GM19023 (cell line): ENCODE results near the gene SNX32.

Source experiments
- ATAC-seq: cut with Tn5 transposase; IDR thresholded peaks from one replicate; pipeline ENCODE4 v1.9.1; 2021; ENCODE audit warnings: mild to moderate bottlenecking, moderate library complexity; ENCODE audit not compliant: unreplicated experiment

Gene SNX32

DNA sequence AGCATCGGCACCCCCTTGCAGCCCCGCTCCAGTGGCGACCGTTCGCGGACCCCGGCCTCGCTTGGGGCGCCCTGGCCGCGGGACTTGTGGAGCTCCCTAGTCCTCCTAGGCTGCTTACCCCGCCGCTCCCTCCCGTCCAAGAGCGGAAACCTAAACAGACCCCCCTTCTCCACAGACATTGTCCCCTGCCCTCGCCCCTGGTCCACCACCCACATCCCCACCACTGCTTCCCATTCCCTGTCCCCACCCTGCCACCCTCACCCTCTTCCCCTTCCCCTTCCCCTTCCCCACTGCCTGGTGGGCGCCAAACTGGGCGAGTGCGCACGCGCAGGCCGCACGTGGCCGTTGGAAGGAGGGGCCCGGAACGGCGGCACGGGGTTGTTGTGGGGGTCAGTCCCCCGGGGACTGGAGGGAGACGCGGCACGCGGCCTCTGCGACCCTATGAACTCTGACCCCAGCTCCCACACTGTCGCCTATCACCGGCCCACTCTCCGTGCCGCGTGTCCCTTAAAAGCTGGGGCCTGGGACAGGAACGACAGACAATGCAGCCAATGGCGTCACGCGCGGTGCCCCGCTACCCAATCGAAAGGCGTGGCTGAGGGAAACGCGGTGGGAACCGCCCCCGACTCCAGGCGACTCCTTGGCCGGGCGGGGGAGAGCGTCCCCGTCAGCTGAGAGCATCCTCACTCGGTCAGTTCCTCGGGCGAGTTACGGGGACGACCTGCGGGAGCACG is at the start of gene SNX32:
TSS of gene SNX32 (plus strand) at position 667 of the 734 bp plus-strand sequence. CDS start 103 bp downstream, outside the sequence.
- peak; percentile 93 for ATAC-seq

DNA sequence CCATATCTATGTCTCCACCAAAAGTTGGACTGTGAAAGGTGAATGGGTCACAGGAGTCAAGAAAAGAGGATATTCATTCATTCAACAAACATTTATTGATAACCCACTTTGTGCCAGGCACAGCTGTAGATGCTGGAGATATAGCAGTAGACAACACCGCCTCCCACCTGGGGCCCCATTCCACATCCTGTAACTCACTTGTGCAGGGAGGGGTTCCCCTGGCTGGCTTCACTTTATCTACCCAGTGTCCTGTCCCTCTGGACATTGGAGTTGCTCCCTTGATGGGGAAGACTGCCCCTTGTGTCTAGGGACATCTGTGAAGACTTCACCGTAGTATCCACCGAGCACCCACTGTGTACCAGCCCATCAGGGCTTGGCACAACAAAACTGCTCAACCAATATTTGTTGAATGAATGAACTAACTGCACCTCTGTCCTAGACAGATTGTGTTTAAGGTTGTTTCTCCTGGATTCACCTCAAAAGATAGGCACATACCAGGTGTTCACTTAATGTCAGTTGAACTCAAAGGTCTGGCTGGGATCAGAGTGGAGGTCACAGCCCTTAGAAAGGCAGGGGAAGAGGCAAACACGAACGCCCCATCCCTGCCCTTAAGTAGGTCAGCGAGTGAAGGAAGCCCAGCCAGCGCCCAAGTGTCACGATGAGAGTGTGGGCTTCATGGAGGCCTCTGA is 48.3 kb upstream of the SNX32 start:
- ATAC-seq, result no peak

DNA sequence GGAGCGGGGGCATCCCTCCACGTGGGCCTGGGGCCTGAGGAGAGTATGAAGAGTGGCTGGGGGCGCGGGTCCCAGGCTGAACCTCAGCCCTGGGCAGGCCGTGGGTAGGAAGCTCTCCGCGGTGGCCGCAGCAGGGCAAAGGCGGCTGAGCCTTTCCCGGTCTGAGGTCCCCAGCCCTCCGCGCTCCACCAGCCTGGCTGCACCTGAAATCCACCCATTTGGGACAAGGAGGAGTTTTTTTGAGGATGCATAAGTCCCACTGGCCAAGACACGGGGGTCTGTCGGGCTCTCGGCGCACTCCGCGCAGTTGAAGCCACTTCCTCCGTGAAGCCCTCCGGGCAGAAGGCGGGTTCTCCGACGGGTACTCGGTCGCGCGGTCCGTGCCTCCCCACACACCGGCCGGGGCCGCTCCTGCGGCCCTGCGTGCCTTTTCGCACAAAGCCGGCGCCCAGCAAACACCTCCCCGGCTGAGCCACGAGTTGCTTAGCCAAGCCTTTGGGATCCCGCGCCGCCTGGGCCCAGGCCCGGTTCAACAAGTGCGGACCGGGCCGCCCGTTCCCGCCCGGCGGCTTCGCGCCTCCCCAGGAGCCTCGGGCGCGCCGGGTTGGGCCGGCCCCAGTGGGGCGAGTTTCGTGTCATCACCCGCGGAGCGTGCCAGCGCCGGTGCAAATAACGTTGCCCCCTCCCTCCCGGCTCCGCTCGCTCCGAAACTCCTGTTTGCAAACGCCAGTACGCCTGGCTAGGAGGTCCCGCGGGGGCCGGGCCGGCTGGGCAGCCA is 47.6 kb upstream of the SNX32 start:
- ATAC-seq, result no peak

DNA sequence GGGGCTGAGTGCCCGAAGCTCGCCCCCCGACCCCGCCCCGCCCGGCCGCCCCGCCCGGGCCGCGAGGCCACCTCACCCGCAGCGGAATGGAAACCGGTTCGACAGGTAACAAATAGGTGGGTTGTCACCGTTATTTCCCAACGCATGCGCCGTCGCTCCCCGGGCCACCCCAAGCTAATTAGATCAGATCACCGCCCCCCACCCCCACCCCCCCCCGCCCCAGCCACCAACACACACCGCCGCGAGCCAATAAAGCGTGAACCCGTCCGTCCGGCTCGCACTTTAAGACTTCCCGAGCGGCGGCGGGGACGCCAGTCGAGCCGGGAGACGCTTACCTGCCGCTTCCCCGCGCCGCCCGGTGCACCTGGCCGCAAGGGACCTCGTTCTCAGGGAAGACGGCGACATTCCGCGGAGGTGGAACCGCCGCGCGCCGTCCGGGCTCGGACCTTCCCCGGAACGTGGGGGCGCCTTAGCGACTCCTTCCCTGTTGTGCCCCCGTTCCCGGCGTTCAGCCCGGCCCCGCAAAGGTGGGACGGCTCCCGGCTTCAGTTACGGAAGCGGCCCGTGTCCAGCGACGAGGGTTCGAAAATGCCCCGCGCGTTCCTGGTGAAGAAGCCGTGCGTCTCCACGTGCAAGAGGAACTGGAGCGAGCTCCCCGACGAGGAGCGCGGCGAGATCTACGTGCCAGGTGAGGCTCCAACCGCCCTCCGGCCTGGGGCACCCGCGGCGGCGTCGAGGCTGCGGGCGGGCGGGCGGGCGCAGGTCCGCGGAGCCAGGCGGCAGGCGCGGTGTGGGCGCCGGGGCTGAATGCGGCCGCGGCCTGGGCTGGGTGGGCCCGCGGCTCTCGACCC is 46.8 kb upstream of the SNX32 start, which contains the start of gene OVOL1:
TSS of gene OVOL1 (plus strand) at position 278 of the 851 bp plus-strand sequence. CDS start at position 589, 311 bp downstream.
- ATAC-seq, result no peak

DNA sequence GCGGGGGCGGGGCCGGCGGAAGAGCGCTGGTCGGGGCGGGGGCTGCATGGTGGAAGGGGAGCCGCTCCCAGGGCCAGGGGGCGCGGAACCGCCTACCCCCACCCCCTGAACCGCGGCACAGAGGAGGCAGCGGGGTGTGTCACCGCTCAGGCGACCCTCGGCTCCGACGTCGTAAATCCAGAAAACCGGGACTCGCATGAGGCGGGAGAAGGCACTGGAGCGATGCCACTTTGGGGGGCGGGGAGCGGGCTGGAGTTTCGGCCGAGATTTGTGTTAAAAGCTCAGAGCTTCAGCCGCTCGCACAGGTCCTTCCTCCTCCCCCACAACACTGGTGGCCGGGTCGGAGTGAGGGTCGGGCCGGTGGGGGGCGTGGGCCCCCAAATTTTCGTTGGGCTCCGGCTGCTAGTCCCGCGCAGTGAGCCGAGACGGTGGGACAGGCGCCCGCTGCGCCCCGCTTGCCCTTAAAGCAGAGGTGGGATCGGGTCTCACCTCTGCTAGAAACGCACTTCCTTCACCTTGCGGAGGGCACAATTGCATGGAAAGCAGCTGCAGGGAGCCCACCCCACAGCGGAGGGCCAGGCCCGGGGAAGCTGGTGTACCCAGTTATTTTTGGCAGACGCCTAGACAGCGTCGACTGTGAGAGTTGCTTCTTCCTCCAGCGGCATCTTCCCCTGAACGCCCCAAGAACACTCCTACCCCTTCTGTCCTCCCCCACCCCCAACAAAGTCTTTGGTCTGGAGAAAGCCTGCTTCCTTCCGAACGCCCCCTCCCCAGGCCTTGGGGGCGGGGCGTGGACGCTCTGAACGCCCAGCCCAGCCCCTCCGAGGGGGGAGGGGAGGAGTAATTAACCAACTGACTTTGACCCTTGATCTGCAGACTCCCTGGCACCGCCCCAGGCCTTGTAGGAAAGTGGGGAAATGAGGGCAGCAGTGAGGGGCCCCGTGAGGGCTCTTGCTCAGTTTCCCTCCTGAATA is 45.8 kb upstream of the SNX32 start:
- no peak for ATAC-seq

DNA sequence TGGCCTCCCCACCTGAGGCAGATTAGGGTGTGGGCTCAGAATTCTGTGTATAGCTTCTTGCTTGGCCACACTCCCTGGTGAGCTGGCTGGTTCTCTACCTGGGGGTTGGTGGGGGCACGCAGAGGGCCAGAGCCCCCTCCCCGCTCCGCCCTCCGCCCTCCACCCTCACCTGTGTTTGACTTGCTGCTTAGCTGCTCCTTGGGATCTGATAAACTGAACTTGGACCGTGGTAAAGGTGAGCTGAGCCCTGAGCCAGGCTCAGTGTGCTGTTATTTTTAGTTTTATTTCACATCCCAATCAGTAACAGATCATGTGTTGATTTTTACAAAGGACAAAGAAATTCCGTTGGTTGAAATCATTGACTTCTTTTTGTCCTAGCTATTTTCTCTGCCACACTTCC is 44.9 kb upstream of the SNX32 start:
- no peak for ATAC-seq

DNA sequence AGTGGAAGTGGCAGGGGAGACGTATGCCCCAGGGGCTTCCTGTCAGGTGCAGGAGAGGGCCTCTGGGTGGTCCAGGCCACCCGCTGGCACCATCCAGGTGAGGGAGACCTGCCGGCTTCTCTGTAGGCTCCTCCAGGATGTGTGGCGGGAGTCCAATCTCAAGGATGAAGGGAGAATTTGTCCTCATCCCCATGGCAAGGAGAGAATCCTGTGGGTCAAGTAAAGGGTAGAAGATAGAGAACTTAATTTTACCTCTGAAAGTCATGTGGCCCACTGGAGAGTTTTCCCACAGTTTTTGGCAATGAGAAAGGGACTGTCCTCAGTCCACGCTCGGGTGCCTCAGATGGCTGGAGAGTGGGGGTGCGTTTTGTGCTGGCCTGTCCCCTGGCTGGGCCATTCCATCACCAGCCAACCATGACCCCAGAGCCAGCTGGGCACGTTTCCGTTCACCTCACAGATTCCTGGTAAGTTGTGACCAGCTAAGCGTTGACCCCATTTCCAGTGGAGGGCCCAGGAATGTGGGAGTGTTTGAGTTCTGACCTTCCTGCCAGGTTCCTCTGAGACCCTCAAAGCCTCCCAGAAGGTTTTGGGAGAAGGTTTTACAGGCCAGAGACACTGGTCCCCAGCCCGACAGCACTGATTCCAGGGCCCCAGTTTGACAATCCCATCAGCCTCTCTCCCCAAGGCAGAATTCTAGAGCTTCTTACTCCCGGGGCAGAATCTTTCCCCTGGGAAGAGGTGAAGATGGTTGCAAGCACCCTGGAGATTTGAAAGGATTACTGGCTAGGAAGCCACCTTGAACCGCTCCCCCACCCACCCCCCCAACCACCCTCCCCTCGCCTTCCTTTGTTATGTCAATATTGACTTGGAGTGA is 44.3 kb upstream of the SNX32 start:
- ATAC-seq, result no peak

DNA sequence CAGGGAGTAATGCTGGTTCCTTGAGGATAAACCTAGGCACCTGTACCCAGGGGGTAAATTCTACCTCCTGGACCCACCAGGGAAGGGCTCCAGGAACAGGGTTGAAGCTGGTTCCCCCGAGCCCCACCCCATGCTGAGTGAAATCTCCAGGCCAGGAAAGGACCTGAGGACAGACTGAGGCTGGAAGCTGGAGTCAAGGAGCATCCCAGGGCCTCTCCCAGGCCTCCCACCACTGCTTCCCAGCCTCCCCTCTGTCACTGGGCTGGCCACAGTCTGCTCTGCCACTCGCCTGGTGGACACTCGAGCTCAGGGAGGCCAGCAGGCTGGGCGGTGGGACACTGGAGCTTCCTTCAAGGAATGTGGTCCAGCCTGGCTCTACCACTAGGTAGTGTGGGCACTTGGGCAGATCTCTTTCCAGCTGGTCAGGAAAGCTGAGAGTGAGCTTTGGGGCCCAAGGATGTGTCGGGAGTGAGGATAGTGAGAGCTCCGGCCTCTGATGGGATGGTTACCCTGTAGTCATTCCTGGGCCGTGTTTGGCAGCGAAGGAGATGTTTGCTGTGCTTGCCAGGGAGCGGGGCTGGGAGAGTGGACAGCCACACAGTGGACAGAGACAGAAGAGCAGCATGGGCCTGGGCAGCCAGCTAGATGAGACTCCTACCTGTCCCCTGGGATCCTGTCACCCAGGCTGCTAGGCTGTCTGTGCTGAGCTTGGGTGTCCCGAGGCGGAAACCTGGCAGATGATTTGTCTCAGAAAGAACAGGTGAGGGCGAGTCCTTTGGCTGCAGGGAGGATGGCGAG is 43.5 kb upstream of the SNX32 start:
- no peak for ATAC-seq

DNA sequence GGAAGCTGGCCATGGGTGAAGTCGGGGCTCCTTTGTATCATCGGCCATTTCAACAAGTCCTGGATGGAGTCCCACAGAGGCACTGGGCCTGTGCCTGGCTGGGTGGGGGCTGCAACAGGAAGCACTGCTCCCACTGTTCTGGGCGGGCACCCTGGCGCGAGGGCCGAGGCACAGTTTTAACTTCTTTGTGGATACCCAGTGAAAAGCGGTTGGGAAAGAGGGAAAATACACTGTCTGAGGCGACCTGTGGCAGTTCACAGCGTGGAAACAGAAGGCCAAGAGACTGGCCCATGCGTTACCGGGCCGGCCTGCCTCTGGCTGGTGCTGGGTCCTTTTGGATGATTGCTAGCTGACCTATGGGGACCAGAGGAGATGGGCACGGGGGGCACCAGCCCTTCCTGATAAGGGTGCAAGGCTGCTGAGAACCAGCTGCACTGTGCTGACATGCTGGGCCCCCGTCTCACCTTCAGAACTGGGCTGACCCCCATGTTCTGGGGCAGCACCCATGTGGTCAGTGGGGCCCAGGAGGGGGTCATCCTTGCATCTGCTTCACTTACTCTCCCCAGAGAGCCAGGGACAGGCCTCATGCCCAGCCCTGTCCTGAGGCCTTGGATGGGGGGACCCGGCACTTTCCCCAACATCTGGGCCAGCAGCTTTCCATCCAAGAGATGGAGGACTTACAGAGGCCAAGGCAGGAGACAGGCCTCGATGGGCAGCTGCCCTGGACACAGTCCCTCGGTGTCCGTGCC is 42.7 kb upstream of the SNX32 start:
- ATAC-seq, result no peak

DNA sequence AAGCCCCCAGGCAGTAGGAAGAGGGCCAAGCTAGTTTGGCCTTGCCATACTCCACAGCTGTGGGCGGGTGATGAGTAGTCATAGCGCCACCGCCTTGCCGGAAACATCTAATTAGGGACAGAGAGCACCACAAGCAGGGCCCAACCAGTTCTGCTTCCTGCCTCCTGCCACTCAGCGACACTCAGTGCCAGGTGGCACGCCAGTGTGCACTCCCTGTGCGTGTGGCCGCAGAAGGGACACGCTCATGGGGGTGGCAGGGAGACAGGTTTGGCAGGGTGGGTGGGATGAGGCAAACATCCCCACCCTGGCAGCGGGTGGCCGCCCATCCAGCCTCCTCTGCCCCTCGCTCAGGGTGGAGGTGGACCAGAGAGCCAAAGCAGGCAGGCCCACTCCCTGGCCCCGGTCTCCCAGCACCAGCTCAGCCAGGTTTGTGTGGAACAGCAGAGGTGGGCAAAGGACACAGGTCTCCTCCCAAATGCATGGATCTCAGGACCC is 42.0 kb upstream of the SNX32 start:
- no peak for ATAC-seq

DNA sequence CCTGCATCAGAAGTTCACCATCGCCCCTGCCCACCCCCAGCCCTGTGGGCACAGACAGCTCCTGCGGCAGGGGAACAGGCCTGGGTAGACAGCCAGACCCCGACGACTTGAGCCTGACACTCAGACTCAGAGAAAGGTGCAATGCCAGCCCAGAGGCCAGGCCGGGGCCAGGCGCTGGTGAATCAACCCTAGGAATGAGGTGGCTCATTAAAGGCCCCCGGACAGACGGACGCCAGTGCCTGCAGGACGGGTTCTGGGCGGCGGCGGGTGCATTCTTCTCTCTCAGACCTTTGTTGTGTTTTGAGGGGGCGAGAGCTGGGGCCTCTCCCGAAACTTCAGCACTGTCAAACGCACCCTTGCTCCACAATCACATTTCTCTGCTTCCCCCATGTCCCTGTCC is 41.3 kb upstream of the SNX32 start:
- ATAC-seq, result no peak

DNA sequence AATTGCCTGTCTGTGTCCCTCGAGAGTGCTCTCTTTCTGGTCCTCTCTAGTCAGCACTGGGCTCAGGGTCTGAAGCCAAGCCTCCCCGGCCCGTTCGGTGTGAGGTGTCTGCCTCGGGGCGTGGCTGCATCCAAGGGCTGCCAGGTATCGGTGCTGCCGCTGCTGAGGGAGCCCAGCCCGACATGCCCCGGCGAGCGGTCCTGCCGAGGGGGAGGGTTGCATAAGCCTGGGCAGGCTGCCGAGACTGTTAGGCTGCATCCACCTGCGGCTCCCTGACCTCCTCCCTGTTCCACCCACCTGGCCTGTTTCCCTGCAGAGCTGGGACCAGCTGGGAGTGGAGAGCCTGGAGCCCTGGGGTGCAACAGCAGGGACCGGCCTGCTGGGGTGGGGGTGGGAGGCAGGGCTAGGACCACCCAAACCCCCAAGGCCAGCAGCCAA is 40.6 kb upstream of the SNX32 start:
- ATAC-seq, result no peak

DNA sequence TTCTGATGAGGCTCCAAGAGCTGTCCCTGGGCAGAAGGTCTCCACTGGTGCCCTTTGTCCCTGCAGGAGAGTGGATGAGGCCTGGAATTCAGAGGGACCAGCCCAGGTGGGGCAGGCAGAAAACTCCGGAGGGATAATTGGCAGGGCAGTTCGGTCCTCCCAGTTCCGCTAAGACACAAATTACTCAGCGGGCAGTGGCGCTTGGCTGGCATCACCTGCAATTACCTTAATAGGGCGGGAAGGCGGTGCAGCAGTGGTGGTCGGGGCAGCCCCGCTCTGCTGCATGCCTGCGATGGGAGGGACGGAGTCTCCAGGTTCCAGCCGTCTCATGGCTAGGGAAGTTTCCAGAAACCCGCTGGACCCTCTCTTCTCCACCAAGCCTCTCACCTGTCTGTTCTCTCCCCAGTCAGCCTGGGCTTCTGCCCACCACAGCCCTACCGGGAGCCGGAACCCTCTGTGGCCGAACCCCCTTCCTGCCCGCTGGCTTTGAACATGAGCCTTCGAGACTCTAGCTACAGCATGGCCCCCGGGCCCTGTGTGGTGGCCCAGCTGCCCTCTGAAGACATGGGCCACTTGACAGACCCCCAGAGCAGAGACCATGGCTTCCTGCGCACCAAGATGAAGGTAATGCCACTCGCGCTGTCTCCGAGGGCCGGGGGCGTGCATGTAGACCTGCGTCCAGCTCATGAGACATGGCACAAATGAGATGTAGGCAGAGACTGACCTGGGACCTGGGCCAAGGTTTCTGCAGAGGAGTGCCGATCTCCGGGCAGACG is 40.0 kb upstream of the SNX32 start:
- ATAC-seq, result no peak

DNA sequence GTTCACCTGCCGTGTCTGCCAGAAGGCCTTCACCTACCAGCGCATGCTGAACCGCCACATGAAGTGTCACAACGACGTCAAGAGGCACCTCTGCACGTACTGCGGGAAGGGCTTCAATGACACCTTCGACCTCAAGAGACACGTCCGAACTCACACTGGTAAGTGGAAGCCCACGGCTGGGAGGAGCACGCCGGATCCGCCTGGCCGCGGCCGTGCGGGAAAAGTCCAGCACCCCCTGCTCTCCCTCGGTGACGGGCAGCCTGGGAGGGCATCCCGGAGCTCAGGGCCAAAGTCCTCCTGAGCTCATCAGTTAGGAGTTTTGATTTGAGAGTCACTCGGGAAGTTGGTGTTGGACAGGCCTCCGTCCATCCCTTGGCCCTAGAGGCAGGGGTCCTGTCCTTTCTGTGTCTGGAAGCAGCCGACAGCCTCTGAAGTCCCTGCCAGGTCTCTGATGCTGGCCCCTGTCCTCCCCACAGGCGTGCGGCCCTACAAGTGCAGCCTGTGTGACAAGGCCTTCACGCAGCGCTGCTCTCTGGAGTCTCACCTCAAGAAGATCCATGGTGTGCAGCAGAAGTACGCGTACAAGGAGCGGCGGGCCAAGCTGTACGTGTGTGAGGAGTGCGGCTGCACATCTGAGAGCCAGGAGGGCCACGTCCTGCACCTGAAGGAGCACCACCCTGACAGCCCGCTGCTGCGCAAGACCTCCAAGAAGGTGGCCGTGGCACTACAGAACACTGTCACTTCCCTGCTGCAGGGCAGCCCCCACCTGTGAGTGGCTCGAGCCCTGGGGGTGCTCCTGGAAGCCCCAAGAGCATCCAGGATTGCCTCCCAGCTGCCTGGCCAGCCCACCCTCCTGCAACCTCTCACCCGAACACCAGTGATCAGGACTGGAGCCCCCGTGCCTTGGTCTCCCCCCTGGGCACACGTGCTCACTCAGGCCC is 38.9 kb upstream of the SNX32 start:
- no peak for ATAC-seq
